Measurements from ENCODE around the gene UGT1A6.
"Not testable (repeated sequence)": the region's sequence is repeated elsewhere in the genome, so short reads cannot be mapped to it uniquely, and the experiment has no call there.

The UGT1A6 gene

DNA sequence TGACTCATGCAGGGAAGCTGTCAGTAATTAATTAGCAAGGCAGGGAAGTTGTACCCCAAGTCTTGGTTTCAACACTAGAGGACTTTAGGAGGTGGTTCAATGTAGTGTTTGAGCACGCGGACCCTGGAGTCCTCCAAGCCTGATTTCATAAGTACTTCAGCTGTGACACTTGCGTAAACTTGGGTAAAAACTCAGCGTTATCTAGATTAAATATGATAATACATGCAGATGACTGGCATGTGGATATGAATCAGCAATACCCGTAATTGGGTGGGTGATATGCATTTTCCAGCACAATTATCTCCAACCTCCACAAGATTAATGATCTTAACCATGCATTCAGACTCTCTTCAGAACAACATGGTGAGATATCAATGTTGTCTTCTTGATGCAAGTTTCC lies 5.8 kb upstream of the UGT1A6 start:
- DNase-seq (ENCODE audit: low read depth in 3 of 3), result no peak

DNA sequence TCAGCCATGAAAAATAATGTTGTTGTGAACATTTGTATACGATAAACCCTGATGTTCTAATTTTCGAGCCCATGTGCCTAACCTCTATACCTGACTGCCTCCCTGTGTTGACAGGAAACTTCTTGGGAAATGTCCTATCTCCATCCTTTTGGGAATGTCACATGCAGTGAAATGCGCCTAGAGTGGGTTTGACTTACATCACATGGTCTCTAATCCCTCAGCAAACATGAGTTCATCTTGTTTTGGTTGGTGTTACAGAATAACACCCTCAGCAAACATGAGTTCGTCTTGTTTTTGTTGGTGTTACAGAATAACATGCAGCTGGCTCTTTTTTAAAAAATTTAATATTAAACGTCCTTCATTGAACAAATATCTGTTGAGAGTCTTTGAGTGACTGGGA lies 4.3 kb upstream of the UGT1A6 start:
- DNase-seq (ENCODE audit: low read depth in 3 of 3), result no peak

DNA sequence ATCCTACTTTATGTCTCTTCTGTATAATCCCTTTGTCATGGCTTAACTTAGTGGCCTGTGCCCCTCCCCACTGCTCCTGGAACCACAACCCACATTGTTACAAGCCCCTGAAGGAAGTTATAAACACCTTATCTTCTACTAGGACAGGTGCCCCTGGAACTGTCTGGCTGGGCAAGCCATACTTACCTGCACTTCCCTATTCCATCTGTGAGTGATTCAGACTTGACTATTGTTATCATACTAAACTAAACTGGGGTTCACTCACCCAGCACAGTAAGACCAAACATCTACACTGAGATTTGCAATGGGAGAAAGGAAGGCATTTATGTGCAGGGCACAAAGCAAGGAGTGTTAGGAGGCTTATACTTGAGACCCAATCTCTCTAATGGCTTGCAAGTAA lies 3.7 kb upstream of the UGT1A6 start:
- no peak for DNase-seq (ENCODE audit: low read depth in 3 of 3)

DNA sequence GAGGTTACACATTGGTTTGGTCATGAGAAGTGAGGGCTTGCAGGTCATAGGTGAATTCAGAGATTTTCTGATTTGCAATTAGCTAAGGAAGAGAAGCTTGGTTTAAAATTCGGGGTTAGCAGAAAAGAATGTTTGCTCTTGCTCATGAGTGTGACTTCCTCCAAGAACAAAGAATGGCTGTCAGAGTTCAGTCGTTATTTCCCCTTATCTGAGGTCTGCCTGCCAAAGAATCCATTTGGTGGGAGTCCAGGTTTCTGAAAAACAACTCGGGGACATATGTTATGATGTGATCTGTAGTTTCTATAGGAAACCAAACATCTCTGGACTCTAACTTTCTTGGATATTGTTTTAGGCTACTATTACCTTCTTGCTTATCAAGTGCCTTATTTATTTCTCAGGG lies 3.2 kb upstream of the UGT1A6 start:
- DNase-seq (ENCODE audit: low read depth in 3 of 3), result no peak

DNA sequence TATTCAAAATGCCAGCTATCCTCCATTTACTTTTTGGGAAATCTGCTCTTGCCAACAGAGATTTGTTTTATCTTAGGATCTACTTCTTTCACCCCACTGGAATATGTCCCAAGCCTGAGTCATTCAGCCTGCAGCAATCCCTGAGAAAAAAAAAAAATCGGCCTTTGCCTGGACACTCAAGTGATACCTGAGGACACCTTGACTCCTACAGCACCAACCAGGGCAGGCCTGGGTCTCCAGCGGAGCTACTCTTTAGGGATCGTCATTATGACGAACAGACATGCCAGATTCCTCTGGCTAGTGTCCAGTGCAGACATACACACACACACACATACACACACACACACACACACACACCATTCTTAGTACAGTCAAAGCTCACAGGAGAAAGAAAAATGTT lies 2.2 kb upstream of the UGT1A6 start:
- no peak for DNase-seq (ENCODE audit: low read depth in 3 of 3)

DNA sequence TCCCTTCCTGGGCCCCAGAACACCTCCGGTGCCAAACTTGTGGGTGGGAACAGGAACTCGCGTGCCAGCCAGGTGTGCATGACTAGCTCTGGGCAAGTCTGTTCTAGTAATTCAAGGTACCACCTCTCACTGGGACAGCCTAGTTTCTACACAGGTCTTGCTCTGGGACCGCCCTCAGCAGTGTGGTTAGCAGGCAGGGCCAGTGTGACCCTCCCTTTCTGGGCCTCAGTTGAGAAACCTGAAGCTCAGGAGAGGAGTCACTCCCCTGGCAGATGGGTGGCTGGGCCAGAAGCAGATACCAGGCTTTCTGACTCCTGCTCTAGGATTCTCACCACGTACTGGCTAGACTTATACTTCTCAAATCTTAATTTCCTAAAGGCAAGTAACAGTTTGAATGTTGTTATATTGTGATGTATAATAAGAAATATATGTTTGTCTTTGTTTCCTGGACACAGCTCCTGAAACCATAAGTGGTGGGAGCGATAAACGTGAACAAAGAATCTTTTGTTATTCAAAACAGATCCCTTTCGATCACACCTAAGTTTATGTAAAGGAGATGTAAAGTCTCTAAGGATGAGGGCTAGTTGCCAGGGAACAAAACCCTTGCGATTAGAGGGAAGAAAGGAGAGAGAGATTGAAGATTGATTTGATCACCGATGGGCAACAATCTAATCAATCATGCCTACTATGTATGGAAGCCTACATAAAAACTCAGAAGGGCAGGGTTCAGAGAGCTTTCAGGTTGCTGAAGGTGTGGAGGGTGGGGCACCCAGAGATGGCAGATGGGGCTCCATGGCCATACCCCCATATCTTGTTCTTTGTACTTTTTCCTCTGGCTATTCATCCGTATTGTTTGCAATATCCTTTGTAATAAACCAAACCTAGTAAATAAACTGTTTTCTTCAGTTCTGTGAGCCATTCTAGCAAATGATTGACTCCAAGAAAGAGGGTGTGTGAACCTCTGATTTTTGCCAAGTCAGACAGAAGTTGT lies 952 bp upstream of the UGT1A6 start:
- DNase-seq (ENCODE audit: low read depth in 3 of 3), result no peak

DNA sequence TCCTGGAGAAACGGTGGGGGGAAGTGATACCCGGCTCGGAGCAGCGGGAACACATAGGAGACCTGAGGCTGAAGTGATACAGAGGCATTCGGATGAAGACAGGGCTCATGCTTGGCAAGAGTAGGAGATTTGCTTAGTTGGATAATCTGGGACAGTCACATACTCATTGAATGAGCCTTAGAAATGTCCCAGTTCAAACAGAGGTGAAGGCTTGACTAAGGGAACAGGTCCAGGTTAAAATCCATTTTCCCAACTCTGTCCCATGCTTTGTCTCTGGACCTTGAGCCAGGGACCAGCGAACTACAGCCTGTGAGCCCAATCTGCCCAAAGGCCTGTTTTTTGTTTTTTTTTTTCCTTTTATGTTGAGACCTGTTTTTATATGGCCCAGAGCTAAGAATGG lies 1.3 kb downstream of the UGT1A6 start:
- no peak for DNase-seq (ENCODE audit: low read depth in 3 of 3)

DNA sequence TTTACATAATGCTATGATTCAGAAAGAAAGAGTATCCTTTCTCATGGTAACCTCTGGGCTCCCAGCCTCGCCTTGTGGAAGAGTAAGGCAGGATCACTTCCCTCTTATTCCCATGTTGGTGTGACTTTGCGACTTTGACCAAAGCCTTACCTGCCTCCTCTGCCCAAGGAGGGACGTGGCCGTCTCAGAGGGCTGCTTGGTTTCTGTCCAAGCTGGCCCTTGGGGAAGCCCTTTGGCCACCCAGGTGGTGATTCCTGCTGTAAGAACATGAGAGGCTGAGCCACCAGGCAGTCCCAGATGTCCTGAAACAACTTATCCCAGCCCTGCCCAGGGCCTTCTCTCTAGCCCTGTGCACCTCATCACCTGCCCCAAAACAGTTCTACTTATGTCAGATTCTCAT lies 6.0 kb downstream of the UGT1A6 start:
- DNase-seq (ENCODE audit: low read depth in 3 of 3), result no peak

DNA sequence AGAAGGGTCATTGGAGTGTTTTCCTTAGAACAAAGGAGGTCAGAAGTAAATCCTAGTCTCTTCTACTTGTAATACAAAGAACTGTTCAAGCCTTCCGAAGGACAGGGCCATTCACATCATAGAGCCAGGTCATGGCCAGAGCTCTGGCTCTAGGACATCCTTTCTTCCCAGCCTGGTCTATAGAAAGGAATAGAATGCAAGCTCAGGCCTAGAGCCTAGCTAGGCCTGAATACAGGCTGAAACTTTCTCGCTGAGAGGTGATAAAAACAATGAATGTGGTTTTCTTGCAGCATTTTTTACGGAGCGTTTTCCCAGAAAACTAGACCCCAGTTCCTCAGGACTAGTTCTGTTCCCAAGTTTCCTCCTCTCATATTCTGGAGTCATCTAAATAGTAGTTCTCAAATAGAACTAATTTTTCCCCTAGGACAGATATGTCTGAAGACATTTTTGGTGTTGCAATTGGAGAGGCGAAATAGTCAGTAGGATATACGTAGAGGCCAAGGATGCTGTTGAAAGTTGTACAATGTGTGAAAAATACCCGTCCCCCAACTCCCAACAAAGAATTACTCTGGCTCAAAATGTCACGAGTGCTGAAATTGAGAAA lies 6.8 kb downstream of the UGT1A6 start:
- DNase-seq (ENCODE audit: low read depth in 3 of 3), result no peak

DNA sequence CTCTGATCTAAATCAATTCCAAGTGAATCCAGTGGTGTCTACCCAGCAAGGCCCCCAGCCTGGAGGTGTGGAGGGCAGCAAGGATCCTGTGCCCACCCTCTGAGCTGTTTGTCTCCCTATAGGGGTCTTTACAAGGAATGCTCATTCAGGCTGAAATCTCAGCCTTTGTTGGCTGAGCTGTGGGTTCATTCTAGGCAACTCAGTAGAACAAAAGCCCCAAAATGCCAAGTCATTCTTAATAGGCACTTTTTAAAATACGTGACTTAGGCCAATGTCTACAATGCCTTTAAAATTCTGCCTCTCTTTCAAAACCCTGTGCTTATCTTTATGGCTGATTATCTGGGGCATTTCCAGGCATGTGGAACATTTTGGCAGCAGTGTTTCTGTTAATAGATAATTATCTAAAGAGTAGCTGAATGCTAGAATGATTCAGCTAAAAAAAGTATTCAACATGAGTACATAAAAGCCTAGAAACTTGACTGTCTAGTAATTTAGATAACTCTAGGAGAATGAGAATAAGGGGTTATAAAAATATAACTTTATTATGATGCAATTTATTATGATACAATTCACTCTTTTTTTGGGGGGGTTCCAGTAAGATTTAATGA lies 7.4 kb downstream of the UGT1A6 start:
- no peak for DNase-seq (ENCODE audit: low read depth in 3 of 3)

DNA sequence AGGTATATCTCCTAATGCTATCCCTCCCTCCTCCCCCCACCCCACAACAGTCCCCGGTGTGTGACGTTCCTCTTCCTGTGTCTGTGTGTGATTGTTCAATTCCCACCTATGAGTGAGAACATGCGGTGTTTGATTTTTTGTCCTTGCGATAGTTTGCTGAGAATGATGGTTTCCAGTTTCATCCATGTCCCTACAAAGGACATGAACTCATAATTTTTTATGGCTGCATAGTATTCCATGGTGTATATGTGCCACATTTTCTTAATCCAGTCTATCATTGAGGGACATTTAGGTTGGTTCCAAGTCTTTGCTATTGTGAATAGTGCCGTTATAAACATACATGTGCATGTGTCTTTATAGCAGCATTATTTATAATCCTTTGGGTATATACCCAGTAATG lies 8.2 kb downstream of the UGT1A6 start:
- DNase-seq (ENCODE audit: low read depth in 3 of 3), result not testable (repeated sequence)

DNA sequence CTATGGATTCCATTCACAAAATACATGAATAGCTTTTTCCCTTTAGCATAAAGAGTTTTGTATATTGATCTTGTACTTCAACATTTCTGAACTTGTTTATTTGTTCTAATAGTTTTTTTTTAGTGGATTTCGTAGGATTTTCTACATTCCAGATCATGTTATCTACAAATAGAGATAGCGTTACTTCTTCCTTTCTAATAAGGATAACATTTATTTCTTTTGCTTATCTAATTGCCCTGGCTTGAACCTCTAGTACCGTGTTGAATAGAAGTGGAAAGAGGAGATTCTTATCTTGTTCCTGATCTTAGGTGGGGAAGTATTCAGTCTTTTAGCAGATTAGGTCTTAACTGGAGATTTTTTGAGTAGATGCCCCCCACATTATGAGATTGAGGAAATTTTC lies 9.5 kb downstream of the UGT1A6 start:
- DNase-seq (ENCODE audit: low read depth in 3 of 3), result no peak

DNA sequence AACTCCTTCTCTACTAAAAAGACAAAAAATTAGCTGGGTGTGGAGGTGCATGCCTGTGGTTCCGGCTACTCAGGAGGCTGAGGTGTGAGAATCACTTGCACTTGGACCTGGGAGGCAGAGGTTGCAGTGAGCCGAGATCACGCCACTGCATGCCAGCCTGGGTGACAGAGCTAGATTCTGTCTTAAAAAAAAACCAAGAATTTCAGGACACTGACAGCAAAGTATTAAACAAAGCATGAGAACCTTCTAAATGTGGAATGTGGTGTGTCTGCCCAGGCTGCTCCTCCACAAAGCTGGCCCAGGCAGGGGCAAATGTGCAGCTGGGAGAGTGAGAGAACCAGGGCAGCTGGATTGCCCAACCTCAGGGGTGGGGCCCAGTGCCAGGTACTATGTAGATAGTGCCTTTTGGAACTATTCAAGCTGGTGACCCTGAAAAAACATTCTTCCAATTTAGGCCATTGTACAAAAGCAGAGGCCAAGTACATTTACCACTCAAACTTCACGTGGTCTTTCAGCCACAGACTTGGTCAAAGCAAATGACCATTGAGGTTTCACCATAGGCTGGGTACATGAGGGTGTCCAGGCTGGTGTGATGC lies 13.3 kb downstream of the UGT1A6 start:
- DNase-seq (ENCODE audit: low read depth in 3 of 3), result no peak

DNA sequence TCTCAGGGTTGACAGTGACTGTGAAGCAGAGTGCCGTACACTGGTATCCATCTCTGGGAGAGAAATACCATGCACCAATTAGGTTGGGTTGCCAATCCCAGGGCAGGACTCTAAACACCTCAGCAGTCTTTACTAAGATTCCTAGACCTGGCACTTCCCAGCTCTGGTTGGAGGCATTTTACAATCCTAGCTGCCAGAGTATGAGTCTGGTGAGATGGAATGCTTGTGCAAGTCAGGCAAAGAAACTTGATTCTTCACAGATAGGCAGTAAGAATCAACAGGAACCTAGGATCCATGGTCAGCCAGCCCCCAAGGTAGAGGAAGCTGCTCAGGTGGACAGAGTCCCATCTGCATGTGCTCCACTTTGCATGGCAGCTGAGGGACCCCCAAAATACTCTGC lies 14.0 kb downstream of the UGT1A6 start:
- DNase-seq (ENCODE audit: low read depth in 3 of 3), result no peak

DNA sequence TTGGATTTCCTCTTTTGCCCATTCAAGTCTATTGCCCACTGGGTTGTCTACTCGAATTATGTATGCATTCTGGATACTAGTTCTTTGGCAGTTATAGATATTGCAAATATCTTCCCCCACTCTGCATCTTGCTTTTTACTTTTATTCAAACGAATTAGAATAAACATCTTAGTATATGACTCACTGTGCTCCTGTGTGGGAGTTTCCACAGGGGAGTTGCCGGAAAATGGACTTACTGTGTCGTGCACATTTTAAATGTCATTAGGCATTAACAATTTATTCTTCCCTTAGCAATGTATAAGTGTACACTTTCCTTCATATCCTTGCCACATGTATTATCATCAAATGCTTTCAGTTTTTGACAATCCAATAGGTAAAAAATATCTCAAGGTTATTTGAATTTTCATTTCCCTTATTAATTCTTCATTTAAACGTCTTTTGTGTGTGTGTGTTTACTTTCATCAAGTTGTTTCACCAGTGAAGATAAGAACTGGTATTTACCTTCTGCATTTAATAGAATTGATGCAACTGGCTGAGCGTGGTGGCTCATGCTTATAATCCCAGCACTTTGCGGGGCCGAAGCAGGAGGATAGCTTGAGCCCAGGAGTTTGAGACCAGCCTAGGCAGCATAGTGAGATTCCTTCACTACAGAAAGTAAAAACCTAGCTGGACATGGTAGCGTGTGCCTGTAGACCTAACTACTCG lies 15.4 kb downstream of the UGT1A6 start:
- no peak for DNase-seq (ENCODE audit: low read depth in 3 of 3)

DNA sequence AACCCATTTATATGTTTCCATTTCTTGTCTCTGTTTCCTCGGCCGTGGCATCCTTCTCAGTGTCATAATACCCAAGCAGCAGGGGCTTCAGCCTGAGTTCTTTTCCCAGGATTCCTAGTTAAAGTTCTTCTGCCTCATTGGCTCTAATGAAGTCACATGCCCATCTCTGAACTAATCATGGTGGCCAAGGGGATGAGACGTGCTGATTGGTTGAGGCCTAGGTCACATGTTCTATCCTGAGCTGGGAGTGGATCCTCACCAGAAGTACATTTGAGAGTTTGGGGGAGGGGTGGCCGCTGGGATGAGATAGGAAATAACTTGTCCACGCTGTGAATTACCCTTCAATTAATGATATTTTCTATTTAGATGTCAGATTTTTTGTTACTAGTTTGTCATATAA lies 16.3 kb downstream of the UGT1A6 start:
- no peak for DNase-seq (ENCODE audit: low read depth in 3 of 3)

DNA sequence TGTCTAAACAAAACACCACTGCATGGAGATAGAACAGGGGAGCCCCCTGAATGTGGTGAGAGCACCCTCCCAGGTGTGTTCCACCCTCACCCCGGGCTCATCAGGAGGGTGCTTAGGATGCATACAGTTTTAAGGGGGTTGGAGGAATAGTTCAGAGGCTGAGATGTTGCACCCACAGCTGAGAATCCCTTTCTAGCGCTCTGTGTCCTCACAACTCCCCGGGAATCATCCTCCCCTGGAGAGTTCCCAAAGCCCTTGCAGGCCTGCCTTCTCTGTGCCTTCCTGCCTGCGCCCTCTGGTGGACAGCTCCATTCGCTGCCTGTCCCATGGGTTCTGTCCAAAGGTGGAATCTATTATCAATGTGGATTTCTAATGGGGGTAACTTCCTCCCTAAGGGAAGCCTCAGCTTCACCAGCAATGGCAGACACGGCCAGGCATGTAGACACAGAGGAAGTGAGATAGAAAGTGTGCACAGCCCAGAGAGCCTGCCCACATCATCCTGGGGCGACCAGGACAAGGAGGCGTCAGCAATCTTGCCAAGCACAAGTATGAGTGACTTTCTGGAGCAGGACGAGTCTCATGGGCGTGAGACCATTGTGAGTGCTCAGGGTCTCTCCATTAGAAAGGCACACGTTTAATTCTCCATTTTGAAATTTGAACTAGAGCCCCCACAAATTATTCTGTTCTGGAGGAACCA lies 18.8 kb downstream of the UGT1A6 start:
- DNase-seq (ENCODE audit: low read depth in 3 of 3), result peak; percentile 32 to 41 (median 37)

DNA sequence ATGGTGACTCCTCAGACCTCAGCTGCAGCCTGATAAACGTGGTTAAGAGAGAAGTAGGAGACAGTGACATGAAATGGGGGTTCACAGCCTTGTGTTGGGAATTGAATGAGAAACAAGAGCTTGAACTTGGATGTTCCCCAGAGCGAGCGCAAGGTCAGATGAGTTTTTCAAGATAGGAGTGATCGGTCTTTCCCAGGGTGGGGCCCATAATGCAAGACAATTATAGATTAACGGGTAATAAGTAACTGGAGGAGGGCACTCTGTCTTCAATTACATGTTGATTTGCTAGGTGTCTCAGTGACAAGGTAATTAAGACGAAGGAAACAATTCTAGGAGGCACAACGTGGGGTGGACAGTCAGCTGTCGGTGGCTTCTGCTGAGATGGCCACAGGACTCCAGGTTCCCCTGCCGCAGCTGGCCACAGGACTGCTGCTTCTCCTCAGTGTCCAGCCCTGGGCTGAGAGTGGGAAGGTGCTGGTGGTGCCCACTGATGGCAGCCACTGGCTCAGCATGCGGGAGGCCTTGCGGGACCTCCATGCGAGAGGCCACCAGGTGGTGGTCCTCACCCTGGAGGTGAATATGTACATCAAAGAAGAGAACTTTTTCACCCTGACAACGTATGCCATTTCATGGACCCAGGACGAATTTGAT lies 20.0 kb downstream of the UGT1A6 start, which contains the start of gene UGT1A5:
TSS of gene UGT1A5 (plus strand) at position 297 of the 651 bp plus-strand sequence. CDS start at position 382, 85 bp downstream.
- no peak for DNase-seq (ENCODE audit: low read depth in 3 of 3)

DNA sequence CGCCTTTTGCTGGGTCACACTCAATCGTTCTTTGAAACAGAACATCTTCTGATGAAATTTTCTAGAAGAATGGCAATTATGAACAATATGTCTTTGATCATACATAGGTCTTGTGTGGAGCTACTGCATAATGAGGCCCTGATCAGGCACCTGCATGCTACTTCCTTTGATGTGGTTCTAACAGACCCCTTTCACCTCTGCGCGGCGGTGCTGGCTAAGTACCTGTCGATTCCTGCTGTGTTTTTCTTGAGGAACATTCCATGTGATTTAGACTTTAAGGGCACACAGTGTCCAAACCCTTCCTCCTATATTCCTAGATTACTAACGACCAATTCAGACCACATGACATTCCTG lies 20.5 kb downstream of the UGT1A6 start:
- no peak for DNase-seq (ENCODE audit: low read depth in 3 of 3)

DNA sequence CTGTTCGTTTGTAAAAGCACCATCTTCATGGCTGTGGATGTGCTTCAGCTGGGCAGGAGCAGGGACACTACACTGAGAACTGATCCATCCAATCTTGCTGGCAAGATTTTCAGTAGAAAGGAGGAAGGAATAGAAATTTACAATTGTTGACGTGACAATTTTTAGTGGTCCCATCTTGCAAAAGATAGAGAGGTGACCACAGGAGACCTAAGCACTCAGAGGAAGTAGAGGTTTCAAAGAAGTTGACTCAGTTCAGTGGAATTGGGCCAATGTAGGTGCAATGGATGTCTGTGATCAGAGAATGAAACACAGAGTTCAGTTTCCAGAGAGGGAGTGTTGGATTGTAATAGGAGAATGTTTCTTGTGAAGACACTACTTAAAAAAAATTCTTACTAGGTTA lies 21.4 kb downstream of the UGT1A6 start:
- no peak for DNase-seq (ENCODE audit: low read depth in 3 of 3)

DNA sequence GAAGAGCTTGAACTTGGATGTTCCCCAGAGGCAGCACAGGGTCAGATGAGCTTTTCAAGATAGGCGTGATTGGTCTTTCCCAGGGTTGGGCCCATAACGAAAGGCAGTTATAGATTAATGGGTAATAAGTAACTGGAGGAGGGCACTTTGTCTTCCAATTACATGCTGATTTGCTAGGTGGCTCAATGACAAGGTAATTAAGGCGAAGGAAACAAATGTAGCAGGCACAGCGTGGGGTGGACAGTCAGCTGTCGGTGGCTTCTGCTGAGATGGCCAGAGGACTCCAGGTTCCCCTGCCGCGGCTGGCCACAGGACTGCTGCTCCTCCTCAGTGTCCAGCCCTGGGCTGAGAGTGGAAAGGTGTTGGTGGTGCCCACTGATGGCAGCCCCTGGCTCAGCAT lies 25.9 kb downstream of the UGT1A6 start, which contains the start of gene UGT1A4:
TSS of gene UGT1A4 (plus strand) at position 185 of the 400 bp plus-strand sequence. CDS start at position 270, 85 bp downstream.
- no peak for DNase-seq (ENCODE audit: low read depth in 3 of 3)

Data from stimulated activated CD4-positive, alpha-beta T cell treated with anti-CD3 and anti-CD28 coated beads, TNF-alpha, amount 100 ng/mL, for 4 hours (primary cell).